ENCODE measurements around the gene PLXNB2.

Gene PLXNB2

DNA sequence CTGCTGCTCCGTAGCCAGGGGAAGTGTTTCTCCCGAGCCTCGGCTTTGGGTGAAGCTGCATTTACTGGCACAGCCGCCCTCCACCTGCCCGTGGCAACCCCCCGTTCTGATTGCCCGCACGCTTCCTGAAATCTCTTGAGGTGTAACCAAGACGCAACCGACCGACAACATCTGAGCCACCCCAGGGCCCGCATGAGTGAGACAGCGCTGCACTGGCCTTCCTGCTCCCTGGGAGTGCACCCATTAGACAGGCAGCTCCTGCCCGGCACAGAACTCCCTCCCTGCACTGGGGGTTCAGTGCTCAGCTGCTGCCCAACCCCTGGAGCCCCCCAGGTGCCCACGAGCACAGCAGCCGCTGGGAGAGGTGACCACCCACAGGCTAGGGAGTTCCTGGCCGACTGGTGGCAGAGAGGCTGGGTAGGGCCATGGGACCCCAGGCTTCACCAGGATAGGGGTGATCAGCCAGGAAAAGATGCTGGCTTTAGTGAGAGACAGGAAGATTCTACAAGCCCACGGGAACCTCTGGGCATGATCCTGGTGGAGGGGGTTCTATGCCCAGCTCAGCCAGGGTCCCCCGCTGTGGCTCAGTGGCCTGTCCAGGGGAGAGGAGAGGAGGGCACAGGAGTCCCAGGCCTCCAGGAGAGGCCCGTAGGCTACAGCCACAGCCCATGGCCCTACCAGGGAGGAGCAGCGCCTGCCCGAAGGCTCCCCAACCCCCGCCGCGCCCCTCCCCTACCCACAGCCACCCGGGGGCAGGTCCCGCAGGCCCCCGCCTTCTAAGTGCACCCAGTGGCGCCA lies 14.6 kb downstream of the PLXNB2 start:
- DNase-seq (ENCODE audit: low spot score) = no peak
- TF ChIP-seq, protein P1, sequence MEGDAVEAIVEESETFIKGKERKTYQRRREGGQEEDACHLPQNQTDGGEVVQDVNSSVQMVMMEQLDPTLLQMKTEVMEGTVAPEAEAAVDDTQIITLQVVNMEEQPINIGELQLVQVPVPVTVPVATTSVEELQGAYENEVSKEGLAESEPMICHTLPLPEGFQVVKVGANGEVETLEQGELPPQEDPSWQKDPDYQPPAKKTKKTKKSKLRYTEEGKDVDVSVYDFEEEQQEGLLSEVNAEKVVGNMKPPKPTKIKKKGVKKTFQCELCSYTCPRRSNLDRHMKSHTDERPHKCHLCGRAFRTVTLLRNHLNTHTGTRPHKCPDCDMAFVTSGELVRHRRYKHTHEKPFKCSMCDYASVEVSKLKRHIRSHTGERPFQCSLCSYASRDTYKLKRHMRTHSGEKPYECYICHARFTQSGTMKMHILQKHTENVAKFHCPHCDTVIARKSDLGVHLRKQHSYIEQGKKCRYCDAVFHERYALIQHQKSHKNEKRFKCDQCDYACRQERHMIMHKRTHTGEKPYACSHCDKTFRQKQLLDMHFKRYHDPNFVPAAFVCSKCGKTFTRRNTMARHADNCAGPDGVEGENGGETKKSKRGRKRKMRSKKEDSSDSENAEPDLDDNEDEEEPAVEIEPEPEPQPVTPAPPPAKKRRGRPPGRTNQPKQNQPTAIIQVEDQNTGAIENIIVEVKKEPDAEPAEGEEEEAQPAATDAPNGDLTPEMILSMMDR (IDR thresholded peaks at IDR 0.05; ENCODE audit: extremely low read depth, missing control alignments) = no peak

DNA sequence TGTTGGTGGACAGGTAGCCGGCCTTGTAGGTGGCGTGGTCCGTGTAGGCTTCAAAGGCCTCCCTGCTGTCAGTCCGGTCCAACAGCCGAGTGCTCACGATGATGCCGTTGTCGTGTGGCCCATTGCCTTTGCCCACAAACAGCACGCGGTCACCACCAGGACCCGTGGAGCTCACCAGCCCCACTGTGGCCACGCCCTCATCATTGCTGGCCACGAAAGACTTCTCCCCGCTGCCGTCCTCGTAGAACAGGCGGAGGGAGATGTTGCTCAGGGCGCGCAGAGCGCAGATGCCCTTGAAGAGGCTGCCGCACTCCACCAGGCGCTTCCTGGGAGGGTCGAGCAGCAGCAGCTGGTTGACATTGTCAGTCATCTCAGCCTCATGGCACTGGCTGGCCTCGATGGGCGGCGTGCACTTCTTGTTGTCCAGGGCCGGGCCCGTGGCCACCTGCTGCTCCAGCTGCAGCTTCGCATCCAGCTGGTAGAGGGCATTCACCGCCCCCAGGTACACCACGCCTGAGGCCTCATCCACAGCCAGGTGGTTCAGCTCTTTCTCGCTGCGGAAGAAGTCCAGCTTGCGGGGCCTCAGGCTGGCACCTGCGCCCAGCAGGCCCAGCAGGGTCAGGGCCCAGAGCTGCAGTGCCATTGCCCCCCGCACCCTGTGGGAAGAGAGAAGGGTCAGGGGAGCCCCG lies 17.4 kb downstream of the PLXNB2 start:
- no peak for DNase-seq (ENCODE audit: low spot score)
- TF ChIP-seq, protein P1 (IDR thresholded peaks at IDR 0.05; ENCODE audit: extremely low read depth, missing control alignments) = no peak

DNA sequence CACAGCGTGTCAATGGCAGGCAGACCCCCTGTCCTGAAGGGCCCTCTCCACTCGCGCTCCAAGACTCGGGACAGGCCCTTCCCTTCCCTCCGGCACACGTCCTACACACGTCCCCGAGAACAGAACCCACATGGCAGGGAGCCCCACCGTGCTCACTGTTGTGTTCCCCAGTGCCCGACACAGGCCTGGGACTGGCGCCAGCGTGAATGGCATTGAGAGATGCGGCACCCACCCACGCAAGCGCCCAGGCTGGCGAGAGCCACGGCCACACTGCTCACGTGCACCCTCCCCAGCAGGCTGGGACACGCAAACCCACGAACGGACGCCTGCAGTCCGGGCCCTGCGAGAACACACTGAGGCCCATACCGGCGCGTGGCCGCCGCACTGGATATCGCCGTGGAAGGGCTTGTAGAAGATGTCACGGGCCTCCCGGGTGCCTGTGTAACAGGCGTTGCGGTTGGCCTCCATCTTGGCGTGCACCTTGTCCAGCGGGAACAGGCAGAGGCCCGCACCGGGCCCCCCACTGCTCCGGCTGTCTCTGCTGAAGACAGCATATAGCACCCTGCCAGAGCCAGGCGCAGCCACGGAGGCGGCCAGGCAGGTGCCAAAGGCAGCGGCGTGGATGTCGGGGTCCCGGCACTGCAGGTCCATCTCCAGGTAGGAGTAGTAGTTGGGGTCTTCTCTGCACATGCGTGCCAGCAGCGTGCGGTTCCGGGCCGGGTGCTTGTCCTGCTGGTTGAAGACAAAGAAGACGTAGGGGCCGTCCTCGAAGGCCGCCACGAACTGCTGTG lies 18.1 kb downstream of the PLXNB2 start:
- TF ChIP-seq, protein P1 (IDR thresholded peaks at IDR 0.05; ENCODE audit: extremely low read depth, missing control alignments) = no peak
- no peak for DNase-seq (ENCODE audit: low spot score)

DNA sequence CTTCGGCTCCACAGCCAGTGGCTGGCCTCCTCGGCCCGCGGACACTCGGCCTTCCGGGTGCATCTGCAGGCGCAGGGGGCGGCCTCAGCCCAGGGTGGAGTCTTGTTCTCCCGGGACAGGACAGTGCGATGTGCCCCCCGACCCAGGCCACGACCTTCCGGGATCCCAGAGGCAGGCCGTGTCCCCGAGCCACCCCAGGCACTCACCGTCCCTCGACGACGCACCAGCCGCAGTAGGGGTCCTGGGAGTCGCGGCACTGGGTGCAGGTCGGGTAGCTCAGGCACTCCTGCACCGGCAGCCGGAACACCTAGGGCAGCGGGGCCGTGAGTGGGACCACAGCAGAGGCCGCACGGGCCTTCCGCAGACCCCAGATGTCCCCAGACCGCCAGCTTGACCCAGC lies 19.7 kb downstream of the PLXNB2 start:
- TF ChIP-seq, protein P1 (IDR thresholded peaks at IDR 0.05; ENCODE audit: extremely low read depth, missing control alignments) = no peak

DNA sequence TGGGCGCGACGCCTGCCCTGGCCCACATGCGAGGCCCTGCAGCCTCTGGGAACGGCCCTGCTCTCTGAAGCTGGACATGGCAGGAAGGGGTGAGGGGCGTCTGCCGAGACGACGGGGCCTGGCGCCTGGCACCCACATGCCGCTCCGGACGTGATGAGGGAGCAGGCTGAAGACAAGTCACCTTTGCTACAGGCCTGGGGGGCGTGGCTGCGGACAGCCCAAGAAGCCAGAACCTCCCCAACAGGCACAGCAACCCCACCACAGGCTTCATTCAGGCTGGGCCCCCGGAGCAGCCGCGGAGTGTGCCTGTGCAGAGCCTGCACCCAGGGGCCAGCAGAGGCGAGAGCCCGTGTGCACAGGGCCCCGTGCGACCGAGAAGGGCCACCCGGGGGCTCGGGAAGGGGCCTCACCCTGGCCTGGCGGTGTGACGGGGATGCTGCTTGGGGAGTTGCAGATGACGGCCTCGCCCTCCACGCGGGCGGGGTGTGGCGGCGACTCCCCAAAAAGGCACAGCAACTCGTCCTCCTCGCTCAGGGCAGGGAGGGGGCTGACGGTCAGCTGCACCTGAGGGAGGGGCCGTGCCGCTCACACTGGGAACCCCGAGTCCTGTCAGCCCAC lies 20.6 kb downstream of the PLXNB2 start:
- DNase-seq (ENCODE audit: low spot score) = no peak
- TF ChIP-seq, protein P1 (IDR thresholded peaks at IDR 0.05; ENCODE audit: extremely low read depth, missing control alignments) = no peak

More for the DNA sequence above, 19.7 kb downstream of the PLXNB2 start:
- DNase-seq (ENCODE audit: low spot score) = no peak

DNA sequence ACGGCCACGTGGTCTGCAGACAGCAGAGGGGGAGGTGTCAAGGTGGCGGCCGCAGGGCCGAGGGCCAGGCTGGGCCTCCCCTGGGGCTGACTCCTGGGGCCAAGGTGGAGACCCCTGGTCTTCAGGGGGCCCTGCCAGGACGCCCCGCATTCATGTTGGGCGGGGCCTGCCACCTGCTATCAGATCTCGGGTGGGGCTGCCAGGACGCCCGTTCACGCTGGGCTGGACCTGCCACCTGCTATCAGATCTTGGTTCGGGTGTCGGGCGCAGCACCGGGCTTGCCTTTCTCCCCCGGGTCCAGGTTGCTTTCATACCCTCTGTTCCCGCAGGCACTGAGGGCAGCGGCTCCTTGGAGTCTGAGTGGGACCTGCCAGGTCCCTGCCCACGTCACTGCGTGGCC lies 21.2 kb downstream of the PLXNB2 start:
- no peak for DNase-seq (ENCODE audit: low spot score)
- TF ChIP-seq, protein P1 (IDR thresholded peaks at IDR 0.05; ENCODE audit: extremely low read depth, missing control alignments) = no peak
